ENCODE results near the gene LINC01488.

The LINC01488 gene

DNA sequence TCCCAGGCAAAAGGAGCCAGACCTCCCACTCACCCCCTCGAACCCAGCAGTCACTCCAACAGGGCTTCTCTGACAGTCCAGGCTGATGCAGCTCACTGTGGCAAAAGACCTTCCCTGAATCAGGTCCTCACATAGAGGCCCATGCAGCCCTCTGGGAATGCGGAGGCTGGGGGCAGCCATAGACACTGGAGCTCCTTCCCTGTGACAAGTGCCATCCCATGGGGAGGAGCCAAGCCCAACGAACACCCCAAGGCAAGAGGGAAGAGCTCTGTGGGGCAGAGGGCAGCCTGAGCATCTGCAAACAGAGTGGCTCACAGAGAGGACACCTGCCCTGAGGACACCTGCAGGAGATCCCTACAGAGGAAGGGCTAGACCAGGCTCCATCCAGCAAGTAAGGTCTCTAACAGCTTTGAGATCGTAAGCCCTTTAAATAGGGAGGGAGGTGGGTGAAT lies at the start of gene LINC01488:
LINC01488 (plus strand) TSS at position 271 of the 452 bp plus-strand sequence.
- no peak for DNase-seq

DNA sequence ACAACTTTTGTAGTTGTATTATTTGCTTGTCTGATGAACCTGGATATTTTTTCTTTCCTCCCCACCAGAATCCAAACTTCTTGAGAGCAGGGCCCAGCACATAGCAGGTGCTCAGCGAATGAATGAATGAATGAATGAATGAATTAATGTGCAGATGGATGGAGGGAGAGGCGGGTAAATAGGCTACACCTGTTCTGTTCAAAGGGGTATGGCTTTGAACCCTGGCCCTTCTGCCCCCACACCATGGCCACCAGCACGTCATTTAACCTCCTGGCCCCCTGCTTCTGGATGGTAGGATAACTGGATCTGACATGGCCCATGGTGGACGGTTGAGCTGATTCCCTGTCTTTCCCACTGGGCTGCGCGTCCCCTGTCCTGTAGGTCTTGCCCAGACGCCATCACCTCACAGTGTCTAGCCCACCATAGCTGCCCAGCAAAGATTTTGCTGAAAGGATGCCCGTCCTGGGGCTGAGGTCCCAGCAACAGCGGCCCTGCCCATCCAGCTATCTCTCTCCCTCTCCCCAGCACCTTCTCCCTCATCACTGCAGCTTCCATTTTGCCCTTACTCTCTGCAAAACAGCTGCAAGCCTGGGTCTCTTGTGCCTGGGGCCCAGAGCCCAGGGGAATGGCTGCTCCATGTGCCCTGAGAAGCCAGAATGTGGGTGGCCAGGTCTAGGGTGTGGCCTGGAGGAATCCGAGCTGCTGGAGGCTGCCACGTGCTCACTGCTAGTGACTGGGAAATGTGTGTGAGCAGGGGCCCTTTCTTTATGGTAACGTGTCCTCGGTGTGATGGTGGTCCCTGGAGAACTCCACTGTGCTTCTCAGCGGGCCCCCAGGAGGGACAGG lies 49.3 kb upstream of the LINC01488 start:
- DNase-seq, result no peak

DNA sequence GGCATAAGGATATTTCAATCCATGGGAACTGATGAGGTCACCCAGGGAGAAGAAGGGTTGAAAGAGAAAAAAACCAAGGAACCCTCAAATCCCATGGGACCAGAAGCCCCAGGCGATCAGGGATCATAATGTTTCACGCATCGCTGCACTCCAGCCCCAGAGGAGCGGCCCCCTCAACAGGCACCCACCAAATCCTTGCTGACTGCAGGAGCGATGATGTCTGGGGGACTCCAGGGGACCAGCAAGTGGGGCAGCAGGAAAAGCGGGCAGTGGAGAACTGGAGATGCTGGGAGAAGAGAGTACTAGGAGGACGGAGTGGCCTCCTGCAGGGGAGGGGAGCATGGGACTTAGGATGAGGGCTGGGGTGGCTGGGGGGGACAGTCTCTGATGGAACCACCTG lies 47.7 kb upstream of the LINC01488 start:
- no peak for DNase-seq

DNA sequence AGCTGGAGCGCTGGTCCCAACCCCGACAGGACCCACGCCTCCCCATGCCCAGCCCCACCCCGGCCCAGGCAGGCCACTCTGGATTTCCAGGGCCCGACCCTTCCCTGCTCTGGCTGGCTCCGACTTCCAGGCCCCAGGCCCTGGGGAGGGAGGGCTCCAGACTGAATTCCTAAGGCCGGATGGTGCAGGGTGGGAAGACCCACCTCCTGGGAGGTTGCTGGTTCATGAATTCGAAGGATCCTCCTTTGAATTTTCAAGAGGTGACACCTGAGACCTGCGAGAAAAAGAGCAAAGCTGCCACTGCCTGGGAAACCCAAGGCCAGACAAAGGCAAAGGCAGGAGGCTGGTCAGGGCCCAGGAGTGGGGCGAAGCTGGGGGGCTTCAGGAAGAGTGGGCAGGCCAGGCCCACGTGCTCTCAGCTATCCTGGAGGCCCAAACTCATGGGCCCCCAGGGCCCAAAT lies 47.0 kb upstream of the LINC01488 start:
- no peak for DNase-seq

DNA sequence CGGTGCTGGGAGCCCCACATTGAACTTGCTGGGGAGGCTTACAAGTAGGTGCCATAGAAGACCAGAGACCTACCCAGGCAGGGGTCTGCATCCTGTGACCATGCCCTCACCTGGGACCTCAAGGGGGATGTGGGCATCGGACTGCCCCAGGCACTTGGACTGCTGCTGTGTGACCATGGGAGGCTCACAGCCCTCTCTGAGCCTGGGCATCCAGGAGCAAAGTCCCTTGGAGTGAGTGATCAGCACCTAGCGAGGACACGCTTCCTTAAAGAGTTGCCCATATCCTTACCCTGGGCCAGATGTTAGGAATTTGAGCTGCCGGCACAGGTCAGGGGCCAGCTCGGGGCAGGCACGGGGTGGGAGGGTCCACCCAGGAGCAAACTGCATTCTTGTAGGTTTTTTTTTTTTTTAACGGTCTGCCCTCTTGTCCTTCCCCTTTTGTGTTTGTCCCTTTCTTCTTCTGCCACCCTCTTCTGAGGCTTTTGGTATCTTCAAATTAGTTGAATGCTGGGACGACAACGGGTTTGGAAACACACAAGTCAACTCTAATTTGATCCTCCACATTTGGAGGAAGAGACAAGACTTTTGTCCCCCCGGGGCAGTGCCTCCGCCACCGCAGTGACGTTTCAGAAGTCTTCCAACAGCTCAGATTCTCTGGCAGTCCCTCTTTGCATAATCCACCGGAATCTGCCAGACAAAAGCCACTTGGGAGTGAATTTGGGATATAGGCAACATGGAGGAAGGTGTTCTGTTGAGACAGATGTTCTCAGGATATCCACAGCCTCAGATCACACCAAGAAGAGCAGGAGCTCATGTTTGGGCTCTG lies 46.1 kb upstream of the LINC01488 start:
- no peak for DNase-seq

DNA sequence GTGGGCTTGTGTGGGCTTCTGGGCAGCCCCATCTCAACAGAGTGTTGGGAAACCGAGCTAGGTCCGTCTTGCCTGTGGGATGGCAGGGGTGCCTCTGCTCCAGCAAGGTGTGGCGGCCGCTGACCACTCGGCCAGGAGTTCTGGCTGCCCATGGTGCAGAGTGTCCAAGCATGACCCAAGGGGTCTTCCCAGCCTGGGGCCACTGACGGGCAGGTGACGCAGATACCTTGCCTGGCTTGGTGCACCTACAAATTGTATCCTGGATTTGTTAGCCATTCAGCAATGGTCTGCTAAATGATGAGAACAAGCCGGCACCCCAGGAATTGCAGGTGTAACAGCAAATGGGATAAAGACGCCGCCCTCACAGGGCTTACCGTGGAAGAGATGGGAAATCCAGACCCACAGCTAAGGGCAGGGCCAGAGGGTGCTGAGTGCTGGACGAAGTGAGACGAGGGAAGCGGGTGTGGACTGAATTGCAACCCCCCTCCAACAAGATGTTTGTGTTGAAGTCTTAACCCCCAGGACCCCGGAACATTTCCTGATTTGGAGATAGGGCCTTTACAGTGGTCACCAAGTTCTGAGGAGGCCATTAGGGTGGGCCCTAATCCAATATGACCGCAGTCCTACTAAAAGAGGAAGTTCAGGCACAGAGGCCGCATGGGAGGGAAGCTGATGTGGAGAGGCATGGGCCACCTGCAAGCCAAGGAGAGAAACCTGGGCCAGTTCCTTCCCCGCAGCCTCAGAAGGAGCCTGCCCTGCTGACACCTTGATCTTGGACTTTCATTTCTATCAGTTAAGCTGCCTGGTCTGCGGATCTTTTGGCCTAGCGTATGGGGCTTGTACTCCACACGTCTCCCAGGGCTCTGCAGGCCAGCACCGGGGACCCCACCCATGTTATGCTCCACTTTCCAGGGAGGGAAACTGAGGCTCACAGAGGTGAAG lies 45.2 kb upstream of the LINC01488 start:
- no peak for DNase-seq

- DNase-seq, result no peak
Measured at GRCh38 chr11:69437001-69437875, 44.2 kb upstream of the LINC01488 start.

- DNase-seq, result no peak
Measured at GRCh38 chr11:69437876-69438205, 43.6 kb upstream of the LINC01488 start.

DNA sequence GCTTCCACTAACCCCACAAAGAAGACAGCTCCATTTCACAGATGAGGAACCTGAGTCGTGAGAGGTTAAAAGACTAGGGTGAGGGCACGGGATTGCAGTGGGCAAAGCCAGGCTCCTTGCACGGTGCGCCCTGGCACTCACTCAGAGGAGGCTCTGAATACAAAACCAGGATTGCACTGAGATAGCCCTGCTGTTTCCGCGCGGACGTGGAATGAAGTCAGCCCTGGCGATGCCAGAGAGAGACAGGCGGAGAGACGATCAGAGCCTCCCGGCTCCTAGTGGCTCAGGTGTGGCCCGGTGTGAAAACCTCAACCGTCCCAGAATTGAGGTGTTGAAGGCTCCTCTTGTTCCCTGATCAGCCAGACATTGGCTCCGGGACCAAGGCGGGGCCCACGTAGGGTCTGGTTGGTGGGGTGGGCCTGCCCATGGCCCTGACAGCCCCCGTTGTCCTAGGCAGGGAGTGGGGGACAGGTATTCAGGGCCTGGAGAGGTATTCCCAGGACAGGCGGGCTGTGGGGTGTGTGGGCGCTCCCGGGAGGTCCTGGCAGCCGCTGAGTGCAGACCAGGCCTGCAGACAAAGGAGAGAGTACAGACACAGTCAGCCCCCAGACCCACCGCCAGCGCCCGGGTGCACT lies 43.1 kb upstream of the LINC01488 start:
- DNase-seq, result no peak

- DNase-seq, result no peak
Measured at GRCh38 chr11:69439127-69439526, 42.3 kb upstream of the LINC01488 start.

GRCh38 chr11:69439651-69440464 lies 41.6 kb upstream of the LINC01488 start:
- DNase-seq, result no peak

DNA sequence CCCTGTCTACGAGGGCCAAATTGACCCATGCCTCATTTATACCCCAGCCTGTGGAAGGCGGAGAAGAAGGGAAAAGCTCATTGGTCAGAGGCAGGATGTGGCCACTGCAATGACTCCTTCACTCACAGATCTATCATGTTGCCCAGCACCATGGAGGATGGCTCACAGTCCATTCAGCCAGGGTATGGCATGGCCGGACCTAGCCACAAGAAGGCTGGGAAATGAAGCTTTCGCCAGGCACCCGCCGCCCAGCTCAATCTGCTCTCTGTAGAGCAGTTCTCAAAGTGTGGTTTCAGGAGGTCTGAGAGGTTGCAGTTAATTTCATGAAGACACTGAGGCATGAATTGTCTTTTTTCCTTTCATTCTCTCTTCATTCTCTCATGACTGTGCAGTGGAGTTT lies 40.6 kb upstream of the LINC01488 start:
- DNase-seq, result no peak

DNA sequence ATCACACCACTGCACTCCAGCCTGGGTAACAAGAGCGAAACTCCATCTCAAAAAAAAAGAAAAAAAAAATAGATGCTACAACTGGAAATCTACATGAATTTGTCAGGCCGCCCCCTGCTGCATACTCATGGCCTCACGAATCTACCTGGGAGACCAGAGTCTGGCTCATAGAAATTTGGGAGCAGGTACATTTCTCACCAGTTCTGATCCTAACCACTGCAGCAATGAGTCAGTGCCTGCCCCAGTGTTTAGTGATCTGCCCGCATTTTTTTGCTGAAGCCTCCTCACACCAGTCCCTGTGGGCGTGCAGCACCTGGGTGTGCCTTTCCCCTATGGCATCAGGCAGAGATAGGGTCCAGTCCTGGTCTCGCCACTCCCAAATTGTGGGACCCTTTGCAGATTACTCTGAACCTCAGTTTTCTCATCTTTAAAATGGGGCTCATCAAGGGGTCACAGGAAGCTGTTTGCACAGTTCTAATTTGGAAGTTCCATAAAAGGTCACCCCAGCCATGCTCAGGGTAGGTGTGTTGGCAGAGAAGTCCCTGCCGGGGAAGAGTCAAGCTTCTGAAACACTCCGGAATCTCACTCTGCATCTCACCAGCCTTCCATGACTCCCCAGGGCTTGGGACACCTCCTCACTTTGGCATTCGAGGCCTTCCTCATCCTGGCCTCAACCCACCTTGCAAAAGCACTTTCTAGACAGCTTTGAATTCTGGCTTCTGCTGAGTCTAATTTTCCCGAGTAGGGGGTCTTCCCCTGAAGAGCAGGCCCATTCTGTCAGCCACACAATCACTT lies 39.3 kb upstream of the LINC01488 start:
- no peak for DNase-seq

GRCh38 chr11:69442807-69443137 lies 38.7 kb upstream of the LINC01488 start:
- DNase-seq, result peak in 12 of 56 donors; percentile 20 to 75 (median 44)

DNA sequence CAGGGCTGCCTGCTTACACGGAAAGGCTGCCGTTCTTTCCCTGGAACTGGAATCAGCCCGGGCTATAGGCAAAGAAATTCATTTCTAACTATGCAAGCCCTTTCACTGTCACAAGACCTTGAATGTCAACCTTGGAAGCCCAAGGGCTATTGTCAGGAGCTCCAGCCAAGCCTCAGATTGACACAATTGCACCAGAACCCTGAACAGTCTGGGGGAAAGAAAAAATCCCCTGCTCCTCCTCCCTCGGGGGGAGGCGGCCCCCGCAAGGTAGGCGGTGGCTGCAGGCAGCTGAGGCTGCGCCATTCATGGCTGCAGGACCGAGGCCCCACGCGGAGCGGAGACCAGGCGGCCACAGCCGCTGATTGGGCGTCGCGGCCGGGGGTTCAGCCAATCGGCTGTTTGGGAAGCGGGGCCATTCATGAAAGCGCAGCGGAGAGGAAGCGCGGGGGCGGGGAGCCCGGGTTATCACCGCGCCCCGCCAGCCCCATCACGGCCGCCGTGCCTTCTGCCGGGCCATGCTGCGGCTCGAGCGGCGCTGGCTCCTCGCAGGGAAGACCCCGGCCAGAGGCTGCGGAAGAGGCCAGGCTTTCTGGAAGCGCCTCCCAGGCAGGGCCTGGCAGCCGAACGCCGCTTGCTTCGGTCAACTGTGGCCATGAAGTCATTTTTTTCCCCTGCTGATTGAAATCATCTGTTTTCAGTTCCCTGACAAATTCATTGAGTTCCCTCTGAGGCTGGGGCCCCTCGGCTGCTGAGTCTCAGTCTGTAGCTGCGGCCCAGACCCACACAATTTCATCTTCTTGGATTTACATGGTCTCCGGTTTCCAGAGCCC lies 38.1 kb upstream of the LINC01488 start:
- peak in 55 of 56 donors; percentile 29 to 88 (median 73) for DNase-seq

DNA sequence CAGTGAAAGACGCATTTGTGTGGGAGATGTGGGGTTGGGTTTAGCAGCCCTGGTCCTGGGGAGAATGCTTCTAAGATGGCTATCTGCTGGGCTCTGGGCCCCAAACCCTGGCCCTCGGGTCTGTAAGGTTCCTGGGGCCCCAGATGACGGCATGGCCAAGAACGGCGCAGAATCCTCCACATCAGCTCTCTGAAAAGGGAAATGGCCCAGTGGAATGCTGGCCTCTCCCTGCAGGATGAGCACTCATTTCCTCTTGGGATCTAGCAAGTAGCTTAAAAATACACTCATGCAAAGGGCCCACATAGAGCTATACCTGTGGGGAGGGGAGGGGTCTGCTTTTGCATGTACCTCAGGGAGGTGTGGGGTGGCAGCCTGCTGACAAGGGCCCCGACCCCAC lies 37.5 kb upstream of the LINC01488 start:
- DNase-seq, result no peak

Data from nucleus accumbens (tissue), 56 donors.